Prostate gland (tissue), 2 donors: ENCODE data around the gene DNAH12.

Source experiments
- CTCF ChIP-seq, 4 experiments: fragments of 200-600 bp in 2 of 4; fragments of 450-650 bp in 2 of 4; sonication (generic) in 2 of 4; IDR thresholded peaks; 1 replicate in 3 of 4; 2 replicates in 1 of 4; pipeline ENCODE4 v1.5.1; 2016 to 2019; ENCODE audit warnings: antibody characterized with exemption in 4 of 4, mild to moderate bottlenecking in 2 of 4, moderate library complexity in 2 of 4
- POLR2A ChIP-seq: fragments of 450-650 bp; IDR thresholded peaks from one replicate; pipeline ENCODE4 v1.6.1; 2016; ENCODE audit warnings: antibody characterized with exemption, mild to moderate bottlenecking
- POLR2AphosphoS5 ChIP-seq: sonication (generic); formaldehyde crosslinking; IDR thresholded peaks from one replicate; pipeline ENCODE4 v1.6.1; 2017; ENCODE audit warnings: antibody characterized with exemption

GRCh38 chr3:57382933-57383332 is 161.2 kb downstream of the DNAH12 start:
- TF ChIP-seq CTCF (IDR thresholded peaks at IDR 0.05) = no peak
- TF ChIP-seq POLR2A = no peak
- TF ChIP-seq POLR2AphosphoS5 = no peak
